Skeletal muscle cell (primary cell): Measurements from ENCODE around the gene ATG9A.
"Not testable (repeated sequence)": the region's sequence is repeated elsewhere in the genome, so short reads cannot be mapped to it uniquely, and the experiment has no call there.

Source experiments
- DNase-seq: peaks from one replicate; pipeline ENCODE4 v3.0.0-alpha.2; 2010; ENCODE audit warnings: low read depth
- H3K4me3 ChIP-seq: 2 replicates; pipeline ENCODE4 v1.5.1; 2011; ENCODE audit warnings: low read depth, mild to moderate bottlenecking, control low read depth, low read length, moderate library complexity

The ATG9A gene, protein sequence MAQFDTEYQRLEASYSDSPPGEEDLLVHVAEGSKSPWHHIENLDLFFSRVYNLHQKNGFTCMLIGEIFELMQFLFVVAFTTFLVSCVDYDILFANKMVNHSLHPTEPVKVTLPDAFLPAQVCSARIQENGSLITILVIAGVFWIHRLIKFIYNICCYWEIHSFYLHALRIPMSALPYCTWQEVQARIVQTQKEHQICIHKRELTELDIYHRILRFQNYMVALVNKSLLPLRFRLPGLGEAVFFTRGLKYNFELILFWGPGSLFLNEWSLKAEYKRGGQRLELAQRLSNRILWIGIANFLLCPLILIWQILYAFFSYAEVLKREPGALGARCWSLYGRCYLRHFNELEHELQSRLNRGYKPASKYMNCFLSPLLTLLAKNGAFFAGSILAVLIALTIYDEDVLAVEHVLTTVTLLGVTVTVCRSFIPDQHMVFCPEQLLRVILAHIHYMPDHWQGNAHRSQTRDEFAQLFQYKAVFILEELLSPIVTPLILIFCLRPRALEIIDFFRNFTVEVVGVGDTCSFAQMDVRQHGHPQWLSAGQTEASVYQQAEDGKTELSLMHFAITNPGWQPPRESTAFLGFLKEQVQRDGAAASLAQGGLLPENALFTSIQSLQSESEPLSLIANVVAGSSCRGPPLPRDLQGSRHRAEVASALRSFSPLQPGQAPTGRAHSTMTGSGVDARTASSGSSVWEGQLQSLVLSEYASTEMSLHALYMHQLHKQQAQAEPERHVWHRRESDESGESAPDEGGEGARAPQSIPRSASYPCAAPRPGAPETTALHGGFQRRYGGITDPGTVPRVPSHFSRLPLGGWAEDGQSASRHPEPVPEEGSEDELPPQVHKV

GRCh38 chr2:219229305-219230058, at the start of gene ATG9A, which contains the start of gene ANKZF1:
TSS of gene ATG9A (minus strand) at chr2:219229636. CDS start at chr2:219228024, 1,612 bp downstream.
TSS of gene ANKZF1 (plus strand) at chr2:219229806. CDS start at chr2:219230258, 452 bp downstream.
- H3K4me3 ChIP-seq, result peak within 1 kb of the TSS; percentile 77
- peak; percentile 97 for DNase-seq

DNA sequence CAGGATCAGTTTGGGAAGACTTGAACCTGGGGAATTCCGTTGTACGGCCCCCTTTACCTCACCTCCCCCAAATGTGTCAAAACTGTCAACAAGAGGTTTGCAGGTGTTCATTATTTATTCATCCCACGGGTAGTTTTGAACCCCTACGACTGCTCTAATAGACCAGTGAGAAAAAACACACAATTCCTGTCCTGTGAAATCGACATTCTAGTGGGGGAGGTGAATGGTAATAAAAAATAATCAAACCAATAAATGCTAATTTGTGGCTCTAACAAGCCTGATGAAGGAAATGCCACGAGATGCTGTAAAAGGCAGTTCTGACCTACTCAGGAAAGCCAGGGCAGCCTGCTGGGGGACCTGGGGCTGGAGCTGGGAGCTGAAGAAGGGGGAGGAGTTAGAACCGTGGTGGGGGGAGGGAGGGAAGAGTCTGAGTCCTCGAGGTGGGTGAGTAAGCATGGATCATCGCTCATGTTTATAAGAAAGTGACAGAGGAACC, 49.3 kb upstream of the ATG9A start:
- H3K4me3 ChIP-seq, result peak overlapping the region; percentile 30
- no peak for DNase-seq

DNA sequence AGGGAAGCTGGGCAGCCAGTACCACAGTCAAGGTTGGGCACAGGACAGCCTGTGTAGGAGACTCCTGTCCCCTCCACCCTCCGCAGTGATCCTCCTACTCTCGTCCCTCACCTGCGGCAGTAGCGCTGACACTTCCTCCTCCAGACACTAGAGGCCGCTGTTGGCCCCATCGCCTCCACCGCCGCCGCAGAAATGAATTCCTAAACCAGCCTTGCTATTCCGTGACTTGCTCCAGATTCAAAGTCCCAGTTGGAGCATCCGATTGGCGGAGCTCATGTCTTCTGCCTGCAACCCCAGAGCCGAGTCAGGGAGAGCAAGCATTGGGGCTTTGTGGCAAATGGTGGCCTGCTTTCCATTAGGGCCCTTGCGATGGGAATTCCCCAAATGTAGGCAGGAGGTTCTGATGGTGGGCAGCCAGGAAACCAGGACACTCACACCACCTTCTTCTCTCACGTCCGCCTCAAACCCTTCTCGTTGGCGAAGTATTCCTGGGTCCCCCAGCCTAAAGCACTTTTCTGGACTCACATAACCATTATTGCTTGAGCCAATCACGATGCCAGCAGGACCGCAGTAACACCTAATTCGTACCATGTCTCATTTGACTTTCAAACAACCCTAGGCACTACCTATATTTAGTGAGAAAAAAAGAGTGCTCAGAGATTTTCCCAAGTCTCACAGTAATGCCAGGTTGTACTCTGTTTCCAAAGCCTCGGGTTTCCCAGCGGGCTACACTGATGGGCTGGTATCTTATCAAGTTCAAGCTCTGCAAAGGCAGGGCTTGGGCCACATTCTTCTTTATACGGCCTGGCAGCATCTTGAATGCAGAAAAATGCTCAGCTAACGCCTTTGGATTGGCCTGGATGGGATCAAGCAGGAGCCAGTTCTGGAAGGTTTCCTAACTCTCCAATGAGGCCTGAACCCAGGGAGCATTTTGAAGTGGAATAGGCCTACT, 48.5 kb upstream of the ATG9A start:
- no peak for DNase-seq
- no peak overlapping the region for H3K4me3 ChIP-seq

GRCh38 chr2:219274361-219274921, 45.0 kb upstream of the ATG9A start:
- no peak overlapping the region for H3K4me3 ChIP-seq
- peak; percentile 52 for DNase-seq

DNA sequence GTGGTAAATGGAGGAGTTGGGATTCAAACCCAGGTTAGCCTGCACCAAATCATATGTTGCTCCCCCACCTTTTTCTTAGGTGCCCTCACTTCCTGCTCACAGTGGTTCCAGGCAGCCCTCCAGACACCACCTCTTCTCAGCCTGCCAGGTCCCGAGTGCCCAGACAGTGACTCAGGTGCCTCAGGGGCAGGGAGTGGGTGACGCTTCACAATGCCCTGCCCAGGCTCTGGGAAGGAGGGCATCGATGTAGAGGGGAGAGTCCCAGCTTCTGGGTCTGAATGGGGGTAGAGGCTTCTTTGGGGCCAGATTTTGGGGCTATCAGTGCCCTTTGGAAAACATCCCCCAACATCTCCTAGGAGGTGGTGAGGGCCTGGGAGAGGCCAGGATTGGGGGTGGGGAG, 44.5 kb upstream of the ATG9A start:
- no peak for DNase-seq
- H3K4me3 ChIP-seq, result no peak overlapping the region

DNA sequence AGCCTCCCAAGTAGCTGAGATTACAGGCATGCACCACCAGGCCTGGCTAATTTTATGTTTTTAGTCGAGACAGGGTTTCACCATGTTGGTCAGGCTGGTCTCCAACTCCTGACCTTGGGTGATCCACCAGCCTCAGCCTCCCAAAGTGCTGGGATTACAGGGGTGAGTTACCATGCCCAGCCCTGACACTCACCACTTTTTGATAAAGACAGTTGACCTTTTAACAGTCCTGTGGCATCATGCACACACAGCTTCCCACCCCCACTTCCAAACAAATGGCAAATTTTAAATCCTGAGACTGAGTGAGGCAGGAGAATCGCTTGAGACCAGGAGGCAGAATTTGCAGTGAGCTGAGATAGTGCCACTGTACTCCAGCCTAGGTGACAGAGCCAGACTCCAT, 43.6 kb upstream of the ATG9A start:
- no peak for DNase-seq
- H3K4me3 ChIP-seq, result no peak overlapping the region

DNA sequence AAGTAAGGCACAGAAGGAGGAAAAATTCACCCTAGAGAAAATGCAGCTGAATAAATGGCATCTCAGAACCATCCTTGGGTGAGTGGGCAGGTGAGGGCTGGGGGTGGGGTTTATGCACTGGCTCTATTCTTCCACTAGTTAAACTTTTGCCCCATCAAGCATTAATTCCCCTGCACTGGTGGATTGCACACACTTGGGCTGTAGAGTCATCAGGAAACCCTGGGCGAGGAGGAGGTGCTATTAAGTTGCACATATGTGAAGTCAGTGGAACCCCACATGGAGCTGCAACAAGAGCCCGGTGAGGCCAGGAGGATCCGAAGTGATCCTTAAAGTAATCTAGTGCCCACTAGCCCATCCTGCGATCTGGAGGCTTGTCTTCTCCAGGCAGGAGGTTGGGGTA, 42.9 kb upstream of the ATG9A start:
- no peak for DNase-seq

GRCh38 chr2:219271021-219271420, 41.6 kb upstream of the ATG9A start:
- no peak overlapping the region for H3K4me3 ChIP-seq
- no peak for DNase-seq

More for the DNA sequence above, 42.9 kb upstream of the ATG9A start:
- no peak overlapping the region for H3K4me3 ChIP-seq

GRCh38 chr2:219270055-219270372, 40.6 kb upstream of the ATG9A start:
- no peak for DNase-seq
- no peak overlapping the region for H3K4me3 ChIP-seq

DNA sequence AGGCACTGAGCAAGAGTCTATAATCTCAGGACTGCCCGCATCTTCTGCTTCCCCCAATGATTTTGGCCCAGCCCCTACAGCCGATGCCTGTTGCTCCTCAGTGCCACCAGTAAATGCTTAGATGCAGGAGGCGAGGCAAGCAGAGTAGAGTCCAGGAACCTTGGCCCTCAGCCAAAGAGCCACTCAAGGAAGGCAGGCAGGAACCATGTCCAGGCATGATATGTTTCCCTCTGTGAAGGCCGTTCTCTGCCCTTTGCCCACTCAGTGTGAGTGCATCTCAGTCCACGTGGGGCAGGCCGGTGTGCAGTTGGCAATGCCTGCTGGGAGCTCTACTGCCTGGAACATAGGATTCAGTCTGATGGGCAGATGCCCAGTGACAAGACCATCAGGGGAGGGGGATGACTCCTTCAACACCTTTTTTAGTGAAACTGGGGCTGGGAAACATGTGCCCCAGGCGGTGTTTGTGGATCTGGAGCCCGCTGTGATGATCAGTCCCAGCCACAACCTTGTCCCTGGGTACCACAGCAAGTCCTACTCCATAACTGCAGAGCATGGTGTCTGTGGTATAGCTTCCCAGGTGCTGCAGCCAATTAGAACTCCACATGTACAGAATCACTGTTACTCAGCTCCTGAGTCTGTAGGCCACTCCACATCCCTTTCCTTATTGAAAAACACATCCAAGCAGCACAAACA, 40.1 kb upstream of the ATG9A start:
- no peak overlapping the region for H3K4me3 ChIP-seq
- DNase-seq, result no peak

DNA sequence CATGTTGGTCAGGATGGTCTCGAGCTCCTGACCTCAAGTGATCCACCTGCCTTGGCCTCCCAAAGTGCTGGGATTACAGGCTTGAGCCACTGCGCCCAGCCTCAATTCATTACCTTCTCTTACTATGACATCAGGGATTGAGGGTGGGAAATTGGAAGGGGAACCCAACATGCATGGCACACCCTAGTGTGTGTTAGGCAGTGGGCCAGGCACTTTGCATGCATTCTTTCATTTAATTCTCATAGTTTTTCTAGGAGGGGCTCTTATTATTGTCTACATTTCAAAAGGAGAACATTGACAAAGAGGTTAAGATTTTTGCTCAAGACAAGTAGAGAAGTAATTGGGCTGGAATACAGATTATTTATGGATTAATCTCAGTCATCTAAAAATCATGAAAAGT, 38.9 kb upstream of the ATG9A start:
- no peak for DNase-seq
- H3K4me3 ChIP-seq, result no peak overlapping the region

DNA sequence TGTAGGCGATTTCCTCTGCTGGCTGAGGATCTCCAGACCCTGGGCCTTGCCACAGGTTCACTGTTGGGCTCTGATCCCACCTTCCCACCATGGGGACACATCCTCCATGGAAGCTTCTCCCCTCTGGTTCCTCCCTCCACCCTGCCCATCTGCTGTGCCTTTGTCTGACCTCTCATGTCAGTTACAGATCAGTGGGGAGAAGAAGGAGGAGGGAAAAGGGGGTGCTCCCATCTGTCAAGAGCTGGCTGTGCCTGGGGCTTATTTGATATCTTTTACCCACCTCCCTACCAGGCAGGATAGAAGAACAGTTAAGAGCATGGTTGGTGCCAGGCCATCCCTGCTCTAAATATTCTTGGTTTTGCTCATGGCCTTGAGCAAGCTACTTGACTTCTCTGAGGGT, 37.5 kb upstream of the ATG9A start:
- DNase-seq, result no peak
- no peak overlapping the region for H3K4me3 ChIP-seq

GRCh38 chr2:219266232-219266631, 36.8 kb upstream of the ATG9A start:
- no peak overlapping the region for H3K4me3 ChIP-seq
- DNase-seq, result no peak

DNA sequence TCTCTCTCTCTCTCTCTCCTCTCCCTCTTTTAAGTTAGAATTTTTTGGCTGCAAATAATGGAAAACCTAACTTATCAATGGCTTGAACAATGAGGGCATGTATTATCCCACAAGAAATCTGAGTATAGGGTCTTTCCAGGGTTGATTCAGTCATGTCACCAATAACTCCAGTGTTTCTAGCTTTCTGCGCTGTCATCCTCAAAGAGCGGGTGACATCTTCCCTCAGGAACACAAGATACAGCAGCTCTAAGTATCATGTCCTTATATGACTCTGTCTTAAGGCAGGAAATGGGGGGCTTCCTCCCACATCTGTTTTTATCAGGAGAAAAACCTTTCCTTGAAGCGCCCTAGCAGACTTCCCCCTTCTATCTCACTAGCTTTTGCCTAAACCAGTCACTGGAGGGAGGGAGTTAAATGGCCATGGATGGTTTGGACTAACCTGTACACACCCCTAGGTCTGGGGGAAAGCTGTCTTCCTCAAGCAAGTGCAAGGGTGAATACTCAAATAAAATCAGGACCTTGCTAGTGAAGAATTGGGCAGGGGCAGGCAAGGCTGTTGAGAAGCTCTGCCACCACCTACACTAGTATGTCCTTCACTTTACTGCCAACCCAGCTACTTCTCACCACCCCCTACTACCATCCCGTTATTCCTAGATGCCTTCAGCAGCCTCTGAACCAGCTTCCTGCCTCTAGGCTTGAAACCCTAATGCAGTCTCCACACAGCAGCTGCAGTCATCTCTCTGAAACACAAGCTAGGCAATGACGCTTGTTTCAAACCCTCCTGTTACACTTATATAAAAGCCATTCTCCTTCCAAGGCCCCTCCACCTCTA, 31.8 kb upstream of the ATG9A start:
- H3K4me3 ChIP-seq, result no peak overlapping the region
- DNase-seq, result no peak

DNA sequence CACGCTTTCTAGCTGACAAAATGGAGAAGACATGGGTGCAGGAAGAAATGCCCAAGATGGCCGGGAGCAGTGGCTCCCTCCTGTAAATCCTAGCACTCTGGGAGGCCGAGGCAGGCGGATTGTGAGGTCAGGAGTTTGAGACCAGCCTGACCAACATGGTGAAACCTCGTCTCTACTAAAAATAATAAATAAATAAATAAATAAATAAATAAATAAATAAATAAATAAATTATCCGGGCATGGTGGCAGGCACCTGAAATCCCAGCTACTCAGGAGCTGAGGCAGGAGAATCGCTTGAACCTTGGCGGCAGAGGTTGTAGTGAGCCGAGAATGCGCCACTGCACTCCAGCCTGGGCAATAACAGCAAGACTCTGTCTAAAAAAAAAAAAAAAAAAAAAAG, 29.5 kb upstream of the ATG9A start:
- H3K4me3 ChIP-seq, DNase-seq: not testable (repeated sequence)

DNA sequence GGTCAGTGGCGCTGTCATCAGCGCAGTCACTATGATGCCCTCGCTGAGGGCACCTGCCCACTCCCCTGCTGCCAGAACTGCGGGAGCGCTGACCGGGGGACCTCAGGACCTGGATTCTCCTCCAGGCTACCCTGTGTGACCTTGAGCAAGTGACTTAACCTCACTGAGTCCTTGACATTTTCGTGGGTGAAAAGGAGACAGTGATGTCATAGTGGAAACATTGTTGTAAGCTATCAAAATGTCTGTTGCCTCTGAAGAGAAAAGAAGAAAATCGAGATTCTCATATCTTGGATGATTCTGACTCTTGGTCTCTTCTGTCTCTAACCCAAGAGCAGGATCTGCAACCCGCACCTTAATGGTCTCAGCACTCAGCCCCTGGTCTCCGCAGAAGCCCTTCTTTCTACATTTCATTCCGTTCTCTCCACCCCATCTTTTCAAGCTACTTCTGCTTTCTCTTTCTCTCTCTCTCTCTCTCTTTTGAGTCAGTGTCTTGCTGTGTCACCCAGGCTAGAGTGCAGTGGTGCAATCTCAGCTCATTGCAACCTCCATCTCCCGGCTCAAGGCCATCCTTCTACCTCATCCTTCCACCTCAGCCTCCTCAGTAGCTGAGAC, 25.3 kb upstream of the ATG9A start:
- peak overlapping the region; percentile 58 for H3K4me3 ChIP-seq
- no peak for DNase-seq
